GM19438 (cell line): ENCODE measurements around the gene WIPI1.
"Not testable (repeated sequence)": the region's sequence is repeated elsewhere in the genome, so short reads cannot be mapped to it uniquely, and the experiment has no call there.

ENCODE experiments used
- ATAC-seq: cut with Tn5 transposase; IDR thresholded peaks from one replicate; pipeline ENCODE4 v1.9.1; 2021; ENCODE audit warnings: low read depth; ENCODE audit not compliant: unreplicated experiment

The WIPI1 gene

DNA sequence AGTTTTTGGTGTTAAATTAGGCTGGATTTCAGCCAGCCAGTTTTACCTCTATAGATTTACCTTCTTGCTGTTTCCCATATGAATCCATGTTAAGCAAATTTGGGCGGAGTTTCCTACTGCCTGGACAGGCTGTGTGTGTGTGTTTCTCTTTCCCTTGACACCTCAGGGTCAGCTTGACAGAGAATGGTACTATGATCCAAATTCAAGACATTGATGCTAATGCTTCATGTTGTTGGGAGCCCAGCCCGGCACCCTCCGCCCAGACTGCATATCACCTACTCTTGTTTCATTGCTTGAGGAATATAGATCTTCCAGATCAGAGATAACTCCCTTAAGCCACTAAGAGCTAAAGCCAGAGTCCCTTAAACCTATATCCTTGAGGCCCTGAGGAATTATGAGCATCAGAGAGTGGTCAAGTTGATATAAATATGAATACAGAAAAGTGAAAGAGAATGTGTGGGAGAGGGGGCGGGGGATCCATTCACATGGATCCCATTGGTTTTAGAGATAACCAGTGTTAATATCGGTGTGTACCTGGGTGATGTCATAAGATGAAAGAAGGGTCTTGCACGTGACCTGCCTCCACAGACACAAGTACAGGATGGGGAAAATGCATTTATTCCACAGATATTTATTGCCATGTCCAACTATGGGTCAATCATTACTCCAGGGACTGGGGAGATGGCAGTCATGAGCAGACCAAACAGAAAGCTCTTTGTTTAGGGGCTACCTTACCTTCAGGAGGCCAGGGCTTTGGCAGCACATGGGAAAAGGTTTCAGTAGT, 69.7 kb downstream of the WIPI1 start:
- ATAC-seq, result no peak

- ATAC-seq, result no peak
These were observed 71.6 kb downstream of the WIPI1 start for GRCh38 chr17:68385490-68386215.

DNA sequence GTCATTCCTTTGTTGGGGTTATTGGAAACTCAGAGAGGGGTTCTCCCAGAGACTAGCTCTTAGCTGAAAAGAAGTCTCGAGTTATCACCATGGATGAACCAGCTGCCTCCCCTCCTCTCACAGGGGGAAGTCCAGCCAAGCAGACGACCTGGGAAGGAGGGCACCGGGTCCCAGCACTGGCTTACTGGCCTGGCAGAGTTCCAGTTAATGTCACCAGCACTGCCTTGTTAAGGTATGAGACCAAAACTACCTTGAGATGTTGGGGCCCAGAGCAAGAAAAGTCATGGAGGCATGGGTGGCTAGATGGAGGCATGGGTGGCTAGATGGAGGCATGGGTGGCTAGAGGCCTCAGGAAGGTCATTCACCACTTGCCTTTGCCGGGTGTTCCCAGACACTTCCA, 72.4 kb downstream of the WIPI1 start:
- no peak for ATAC-seq

DNA sequence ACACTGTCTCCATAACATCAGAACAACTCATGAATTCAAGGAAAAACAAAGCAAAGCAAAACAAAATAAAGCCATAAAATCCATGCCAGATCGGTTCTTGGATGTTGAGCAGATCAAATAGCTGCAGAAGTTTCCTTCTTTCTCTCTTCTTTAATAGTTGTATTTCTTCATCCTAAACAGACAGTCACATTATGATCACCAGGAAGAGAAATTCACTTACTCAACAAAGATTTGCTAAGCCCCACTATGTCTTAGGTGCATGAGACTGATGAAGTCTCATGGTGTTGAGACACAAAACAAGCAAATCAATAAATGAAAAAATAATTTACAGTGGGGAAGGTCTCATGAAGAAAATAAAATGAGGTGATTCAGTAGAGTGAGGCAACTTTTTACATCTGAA, 72.8 kb downstream of the WIPI1 start:
- ATAC-seq, result no peak

GRCh38 chr17:68383443-68384321, 73.6 kb downstream of the WIPI1 start:
- ATAC-seq, result no peak

- no peak for ATAC-seq
These were observed 74.2 kb downstream of the WIPI1 start for GRCh38 chr17:68383120-68383442.

DNA sequence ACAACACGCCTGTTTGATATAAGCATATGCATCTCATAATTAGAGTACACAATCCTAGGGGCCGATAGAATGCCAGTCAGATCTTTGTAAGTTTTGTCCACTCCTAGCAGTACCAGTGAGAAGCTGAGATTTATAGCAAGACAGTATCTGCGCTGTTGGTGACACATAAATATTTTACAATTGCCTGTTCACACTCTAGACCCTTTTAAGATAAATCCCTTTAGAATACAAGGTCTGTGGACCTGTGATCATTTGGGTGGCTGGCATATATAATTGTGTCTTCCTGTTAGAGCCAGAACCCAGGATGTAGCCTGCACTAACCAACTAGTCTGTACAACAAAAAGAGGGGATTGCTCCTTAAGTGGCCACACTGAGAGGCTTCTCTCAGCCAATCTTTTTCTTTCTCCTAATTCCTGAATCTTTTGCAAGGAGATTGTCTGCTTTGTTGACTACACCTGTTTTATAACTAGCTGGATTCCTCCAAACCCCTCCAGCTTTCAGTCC, 74.7 kb downstream of the WIPI1 start:
- ATAC-seq, result no peak

GRCh38 chr17:68381076-68381900, 76.0 kb downstream of the WIPI1 start:
- no peak for ATAC-seq

- ATAC-seq, result no peak
These were observed 77.3 kb downstream of the WIPI1 start for GRCh38 chr17:68379692-68380677.

DNA sequence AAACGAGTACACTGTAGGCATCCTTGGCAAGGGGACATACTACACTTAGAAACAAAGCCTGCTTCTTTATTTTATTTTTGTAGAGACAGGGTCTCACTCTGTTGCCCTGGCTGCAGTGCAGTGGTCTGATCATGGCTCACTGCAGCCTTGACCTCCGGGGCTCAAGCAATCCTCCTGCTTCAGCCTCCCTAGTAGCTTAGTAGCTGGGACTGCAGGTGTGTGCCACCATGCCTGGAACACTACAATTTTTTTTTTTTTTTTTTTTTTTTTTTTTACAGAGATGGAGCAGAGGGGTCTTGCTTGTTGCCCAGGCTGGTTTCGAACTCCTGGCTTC, 78.2 kb downstream of the WIPI1 start:
- no peak for ATAC-seq

- ATAC-seq, result no peak
These were observed 78.8 kb downstream of the WIPI1 start for GRCh38 chr17:68378268-68379176.

DNA sequence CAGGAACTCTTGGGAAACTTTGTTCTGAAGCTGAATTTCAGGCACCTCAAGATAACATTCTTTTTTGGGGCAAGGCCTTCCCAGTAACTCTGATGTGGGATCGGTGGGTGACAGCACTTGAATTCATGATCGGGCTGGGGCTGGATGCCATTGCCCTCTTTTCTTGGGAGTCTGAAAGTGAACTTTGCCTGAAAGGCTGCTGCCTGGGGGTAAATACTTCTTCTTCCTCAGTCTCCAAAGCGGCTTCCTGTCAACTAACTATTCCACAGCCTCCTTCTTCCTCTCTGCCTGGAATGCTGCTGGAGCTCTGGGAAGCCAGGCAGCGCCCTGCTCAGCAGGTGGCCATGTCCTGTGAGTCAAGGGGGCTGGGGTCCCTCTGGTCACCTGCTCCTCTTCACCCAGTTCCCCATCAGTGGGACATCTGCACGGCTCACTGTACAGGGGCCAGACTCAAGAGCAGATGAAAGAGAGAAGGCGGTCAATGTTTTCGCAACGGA, 79.5 kb downstream of the WIPI1 start:
- ATAC-seq, result no peak

- not testable (repeated sequence) for ATAC-seq
These were observed 81.1 kb downstream of the WIPI1 start for GRCh38 chr17:68376178-68376577.

DNA sequence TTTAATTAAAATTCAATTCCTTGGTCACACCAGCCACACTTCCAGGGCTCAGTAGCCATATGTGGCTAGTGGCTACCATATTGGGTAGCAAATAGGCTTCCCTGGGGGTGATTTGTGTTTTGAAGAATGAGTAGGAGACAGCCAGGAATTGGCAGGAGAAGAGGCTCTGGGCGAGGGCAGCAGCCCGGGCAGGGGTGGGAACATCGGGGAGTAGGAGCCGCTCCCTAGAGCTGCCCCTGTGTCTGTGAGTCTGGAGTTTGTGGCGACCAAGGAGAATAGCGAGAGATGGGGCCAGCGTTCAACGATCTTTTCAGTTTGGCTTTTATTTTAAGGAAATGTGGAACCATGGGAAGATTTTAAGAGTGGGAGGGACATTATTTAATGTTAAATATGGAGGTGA, 81.7 kb downstream of the WIPI1 start:
- no peak for ATAC-seq
